Hematopoietic multipotent progenitor cell treated with erythropoietin and hydrocortisone succinate and interleukin-3 and kit ligand, for 17 days (in vitro differentiated cells): Measurements from ENCODE around the gene TWIST2.

Experiments used
- DNase-seq: peaks from one replicate; pipeline ENCODE4 v3.0.0-alpha.2; 2015; ENCODE audit warnings: low spot score

TWIST2 gene

DNA sequence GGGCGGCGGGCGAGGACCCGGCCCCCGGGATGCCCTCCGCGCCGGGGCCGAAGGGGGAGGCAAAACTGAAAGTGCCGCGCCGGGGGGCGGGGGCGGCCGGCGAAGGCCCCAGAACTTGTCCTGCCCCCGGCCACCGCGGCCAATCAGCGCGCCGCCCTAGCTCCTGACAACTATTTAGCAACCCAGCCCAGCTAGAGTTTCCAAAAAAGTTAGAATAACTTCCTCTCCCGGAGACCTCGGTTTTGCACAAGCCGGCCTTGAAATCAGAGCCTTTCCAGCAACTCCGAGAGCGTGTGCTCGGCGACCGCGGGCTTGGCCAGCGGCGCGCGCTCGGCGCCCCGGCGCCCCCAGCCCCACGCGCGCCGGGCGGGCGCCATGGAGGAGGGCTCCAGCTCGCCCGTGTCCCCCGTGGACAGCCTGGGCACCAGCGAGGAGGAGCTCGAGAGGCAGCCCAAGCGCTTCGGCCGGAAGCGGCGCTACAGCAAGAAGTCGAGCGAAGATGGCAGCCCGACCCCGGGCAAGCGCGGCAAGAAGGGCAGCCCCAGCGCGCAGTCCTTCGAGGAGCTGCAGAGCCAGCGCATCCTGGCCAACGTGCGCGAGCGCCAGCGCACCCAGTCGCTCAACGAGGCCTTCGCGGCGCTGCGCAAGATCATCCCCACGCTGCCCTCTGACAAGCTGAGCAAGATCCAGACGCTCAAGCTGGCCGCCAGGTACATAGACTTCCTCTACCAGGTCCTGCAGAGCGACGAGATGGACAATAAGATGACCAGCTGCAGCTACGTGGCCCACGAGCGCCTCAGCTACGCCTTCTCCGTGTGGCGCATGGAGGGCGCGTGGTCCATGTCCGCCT is at the start of gene TWIST2:
TSS of gene TWIST2 (plus strand) at position 245 of the 850 bp plus-strand sequence. CDS start at position 376, 131 bp downstream.
- no peak for DNase-seq

DNA sequence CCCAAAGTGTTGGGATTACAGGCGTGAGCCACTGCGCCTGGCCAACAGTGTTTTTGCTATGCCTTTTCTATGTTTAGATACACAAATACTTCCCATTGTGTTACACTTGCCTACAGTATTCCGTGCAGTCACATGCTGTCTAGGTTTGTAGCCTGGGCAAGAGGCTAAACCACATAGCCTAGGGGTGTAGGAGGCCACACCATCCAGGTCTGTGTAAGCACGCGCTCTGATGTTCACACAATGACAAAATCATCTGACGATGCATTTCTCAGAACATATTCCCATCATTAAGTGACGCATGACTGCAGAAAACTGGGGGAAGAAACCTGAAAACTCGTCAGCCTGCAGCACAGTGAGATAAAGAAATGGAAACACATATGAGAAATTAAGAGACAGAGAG is 46.1 kb upstream of the TWIST2 start:
- DNase-seq, result no peak

DNA sequence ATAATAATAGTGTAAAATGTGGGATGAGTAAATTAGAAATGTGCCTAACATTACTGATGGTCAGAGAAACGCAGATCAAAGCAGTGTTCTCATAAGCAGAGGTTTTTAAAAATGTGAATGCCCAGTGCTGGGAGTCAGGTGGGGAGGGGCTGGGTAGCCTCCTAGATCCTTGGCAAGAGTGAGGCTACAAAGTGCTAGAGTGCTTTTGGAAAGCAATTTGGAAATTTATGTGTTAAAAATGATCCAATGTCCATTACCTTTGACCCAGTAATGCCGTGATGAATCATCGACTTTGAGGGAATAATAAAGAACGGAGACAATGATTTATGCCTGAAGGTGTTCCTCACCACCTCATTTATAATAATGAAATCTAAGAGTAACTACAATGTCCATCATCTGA is 44.9 kb upstream of the TWIST2 start:
- DNase-seq, result no peak

DNA sequence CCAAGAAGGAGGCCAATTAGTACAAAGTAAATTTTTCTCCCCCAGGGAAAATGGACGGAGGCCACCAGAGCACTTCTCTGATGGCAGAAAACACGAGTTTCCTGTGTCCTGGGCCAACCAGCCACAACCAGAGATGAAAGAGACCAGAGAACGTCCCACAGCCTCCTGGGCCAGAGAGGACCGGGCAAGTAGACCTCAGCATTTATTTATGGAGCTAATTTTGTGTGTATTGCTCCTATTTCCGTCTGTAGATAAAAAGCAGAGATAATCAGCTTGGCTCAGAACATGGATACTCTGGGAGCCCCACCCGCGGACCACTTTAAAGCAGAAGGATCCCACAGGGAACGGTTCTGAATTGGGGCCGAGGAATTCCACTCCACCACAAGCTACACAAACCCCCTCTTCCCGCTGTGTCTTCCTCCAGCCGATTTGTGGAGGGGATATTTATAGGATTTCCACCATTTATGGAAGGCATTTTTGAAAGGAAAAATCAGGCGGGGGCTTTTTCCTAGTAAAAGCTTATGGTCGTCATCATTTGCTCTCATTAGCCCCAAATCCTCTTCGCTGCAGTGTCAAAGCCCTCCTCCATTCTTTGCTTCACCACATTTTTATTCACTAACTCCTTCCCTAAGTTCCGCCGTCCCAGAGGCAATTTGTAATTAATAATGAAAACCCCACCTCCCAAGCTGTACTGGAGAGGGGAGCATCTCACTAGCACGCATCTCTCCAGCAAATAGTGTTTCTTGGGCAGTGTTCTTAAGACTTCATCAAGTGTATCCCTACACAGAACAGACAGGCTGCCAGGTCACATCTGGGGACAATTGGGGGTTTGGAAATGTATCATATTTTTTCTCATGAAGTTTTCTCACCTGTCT is 43.7 kb upstream of the TWIST2 start:
- DNase-seq, result no peak

DNA sequence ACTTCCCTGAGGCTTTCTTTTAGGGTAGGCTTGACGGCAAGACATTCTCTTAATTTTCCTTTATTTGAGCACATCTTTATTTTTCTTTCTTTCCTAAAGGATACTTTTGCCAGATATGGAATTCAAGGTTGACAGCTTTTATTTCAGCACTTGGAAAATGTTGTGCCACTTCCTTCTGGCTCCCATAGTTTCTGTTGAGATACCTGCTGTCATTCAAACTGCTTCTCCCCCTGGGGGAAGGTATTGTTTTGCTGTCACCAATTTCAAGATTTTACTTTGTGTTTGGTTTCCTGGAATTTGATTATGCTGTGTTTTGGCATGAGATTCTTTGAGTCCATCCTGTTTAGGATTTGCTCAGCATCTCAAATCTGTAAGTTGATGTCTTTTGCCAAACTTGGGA is 39.1 kb upstream of the TWIST2 start:
- DNase-seq, result no peak

DNA sequence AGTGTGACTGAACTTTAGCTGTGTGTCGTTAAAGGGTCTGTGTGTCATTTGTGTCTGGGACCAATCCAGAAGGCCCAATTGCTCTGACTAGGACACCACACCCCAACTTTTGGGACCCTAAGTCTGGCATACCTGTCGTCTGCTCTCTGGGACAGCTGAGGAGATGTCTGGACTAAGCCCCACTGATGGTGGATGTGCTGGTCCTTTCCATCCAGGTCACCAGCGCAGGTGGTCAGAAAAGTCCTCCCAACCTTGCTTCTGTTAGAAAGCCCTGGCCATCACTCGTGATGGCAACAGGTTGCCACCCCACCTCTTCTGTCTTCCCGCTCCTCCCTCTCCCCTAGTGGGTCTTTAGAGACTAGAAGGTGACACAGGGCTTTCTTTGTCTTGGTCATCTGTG is 37.6 kb upstream of the TWIST2 start:
- DNase-seq, result no peak

DNA sequence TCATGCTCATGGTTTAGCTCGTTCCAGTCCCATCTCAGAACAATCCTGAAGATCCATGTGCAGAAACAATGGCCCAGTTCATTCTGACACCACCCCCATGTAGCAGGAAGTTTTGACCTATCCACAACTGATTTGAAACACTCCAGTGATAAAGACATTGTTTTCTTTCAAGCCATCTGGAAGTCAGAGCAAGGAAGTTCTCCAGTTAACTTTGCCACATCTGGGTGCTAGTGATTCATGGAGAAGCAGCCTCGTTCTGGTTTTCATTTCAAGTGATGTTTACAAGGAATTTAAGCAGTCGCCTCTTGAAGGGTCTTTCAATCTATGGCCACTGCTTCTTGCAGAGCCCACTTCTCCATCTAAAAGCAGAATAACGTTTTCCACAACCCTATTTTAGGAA is 36.6 kb upstream of the TWIST2 start:
- DNase-seq, result no peak

DNA sequence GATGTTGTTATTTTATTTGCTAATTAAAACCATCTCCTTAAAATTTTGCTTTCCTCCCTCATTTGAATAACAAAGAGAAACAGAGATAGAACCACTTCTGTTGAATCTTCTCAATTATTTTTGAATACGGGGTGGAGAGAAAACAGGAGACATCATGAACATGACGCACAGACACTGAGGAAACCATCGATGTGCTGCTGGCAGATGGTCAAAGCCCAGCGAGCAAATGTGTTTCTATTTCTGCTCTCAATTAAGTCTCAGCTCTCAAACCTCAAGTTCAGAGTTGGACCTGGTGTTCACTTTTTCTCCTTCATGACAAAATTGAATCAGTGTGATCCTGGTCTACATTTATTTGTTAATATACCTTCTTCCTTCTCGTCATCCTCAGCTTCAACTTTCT is 36.1 kb upstream of the TWIST2 start:
- no peak for DNase-seq

DNA sequence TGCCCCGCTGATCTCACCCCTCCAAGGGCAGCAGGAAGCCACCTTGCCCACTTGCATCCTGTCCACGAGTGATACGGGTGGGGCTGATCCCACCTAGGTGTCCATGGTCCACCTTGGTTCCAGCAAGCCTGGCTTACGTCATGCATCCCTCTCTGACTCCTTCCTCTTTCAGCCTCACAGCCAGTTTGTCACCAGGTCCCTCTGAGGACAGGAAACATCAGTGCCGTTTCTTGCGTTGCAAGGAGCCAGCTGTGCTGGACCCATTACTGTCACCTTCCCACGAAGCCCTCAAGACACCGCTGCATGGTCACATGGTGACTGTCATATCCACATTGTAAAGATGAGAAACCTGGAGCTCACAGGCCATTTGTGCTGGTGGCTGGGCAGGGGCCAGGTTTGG is 34.8 kb upstream of the TWIST2 start:
- no peak for DNase-seq

DNA sequence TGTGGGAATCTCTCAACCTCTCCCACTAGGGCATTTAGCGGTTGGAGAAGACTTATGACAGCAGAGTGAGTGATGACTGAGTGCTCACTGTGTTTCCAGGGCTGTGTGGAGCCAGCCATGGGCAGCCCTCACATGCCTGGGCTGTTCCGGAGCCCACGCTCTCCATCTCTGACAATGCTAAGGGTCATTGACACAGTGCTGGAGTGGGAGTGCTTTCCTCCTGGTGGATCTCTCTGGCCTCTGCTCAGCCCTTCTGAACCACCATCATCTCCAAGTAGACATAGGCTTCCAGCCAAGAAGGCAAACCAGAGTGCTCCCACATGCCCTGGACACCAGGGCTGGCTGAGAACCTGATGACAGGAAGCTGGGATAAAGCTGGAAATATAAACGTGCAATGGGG is 33.1 kb upstream of the TWIST2 start:
- no peak for DNase-seq

DNA sequence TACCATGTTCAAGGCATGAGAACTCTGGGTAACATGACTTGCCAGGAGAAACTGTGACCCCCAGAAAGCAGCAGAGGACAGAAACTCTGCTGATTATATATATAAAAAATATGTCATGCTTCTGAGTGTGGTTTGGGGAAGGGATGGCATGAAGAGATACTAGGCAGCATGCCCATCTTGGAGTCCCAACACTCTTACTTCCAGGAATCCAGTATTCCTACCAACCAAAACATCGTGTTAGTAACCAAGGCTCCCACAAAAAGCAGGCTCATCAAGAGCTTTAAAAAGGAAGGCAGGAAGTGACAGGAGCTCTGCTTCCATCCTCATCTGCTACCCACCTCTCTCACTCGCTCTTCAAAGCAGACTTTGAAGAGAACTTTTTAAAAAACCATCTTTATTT is 31.6 kb upstream of the TWIST2 start:
- no peak for DNase-seq

DNA sequence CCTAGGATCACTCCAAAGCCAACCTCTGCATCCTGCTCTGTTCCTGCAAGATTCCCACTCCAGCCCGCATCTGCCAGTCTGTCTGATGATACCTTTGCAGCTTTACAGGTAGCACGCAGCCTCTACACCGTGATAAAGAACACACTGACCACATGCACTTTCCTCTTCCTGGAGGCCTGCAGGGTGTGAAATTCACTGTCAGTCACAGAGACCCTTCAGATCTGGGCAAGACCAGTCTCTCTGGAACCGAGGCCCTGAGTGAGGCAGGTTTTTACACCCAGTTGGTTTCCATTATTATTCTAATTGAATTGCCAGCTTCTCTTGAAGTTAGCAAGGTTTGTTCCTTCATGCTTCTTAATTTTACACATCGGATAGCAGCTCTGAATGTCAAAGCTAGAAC is 30.5 kb upstream of the TWIST2 start:
- DNase-seq, result no peak

DNA sequence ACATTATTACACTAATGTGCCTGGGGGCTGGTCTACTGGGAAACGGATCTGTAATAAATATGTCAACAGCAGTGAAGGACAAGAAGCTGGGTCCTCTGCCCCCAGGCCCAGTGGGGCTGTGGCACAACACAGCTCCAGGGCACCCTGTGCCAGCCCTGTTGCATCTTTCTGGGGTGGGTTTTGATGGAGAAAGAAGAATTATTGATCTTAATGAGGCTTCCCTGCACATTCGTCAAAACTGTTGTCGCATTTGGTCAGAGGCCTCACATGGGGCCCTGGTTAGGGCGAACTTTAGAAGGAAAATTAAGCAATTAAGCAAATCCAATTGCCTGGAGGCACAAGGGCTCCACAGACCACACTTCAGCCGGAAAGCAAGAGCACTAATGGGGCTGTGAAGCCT is 30.0 kb upstream of the TWIST2 start:
- no peak for DNase-seq

DNA sequence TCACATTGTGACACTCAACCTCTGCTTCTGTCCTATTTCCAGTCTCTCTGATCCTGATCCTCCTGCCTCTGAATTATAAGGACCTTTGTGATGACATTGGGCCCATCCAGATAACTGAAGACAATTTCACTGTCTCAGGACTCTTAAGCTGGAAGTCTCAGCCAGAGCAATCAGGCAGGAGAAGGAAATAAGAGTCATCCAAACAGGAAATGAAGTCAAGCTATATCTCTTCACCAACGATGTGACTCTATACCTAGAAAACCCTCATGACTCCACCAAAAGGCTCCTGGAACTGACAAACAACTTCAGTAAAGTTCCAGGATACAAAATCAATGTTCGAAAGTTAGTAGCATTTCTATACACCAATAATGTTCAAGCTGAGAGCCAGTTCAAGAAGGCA is 29.3 kb upstream of the TWIST2 start:
- DNase-seq, result no peak

DNA sequence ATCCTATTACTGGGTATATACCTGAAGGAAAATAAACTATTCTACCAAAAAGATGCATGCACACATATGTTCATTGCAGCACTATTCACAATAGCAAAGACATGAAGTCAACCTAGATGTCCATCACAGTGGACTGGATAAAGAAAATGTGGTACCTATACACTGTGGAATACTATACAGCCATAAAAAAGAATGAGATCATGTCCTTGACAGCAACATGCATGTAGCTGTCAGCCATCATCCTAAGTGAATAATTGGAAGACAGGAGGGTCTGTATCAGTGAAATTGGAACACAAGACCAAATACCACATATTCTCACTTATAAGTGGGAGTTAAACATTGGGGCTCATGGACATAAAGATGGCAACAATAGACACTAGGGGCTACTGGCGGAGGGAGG is 27.7 kb upstream of the TWIST2 start:
- no peak for DNase-seq

DNA sequence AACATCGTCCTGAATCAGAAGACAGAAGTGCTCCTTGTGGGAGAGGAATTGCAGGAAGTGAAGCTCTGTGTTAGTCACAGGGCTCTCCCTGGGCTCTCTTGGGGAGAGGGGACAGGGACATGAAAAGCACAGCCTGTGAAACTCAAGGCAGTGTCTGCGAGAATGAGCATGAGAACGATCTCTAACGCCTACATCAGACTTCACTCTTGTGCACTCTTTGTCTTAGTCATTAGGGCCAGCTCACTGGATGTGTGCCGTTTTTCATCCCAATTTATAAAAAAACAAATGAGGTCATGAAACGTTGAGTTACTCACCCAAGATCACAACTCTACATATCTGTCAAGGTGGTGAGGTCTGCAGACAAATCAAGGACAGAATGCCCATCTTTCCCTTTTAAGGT is 27.0 kb upstream of the TWIST2 start:
- DNase-seq, result no peak

DNA sequence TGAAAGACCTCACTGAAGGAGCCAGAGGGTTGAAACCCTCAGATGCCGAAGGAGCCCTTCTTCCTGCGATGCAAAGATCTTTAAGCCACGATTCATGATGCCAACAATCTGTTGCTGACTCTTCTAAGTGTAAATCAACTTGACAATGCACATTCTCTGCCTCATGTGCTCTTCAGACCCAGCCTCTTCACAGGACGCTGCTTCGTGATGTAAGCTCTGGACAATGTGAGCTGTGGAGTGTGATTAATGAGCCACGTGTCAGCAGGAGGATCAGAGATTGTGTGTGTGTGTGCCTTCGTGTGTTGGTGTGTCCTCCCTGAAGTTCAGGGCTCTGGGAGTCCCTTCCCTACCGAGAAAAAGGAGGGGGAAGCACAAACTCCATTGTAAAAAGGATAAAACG is 26.5 kb upstream of the TWIST2 start:
- DNase-seq, result no peak

DNA sequence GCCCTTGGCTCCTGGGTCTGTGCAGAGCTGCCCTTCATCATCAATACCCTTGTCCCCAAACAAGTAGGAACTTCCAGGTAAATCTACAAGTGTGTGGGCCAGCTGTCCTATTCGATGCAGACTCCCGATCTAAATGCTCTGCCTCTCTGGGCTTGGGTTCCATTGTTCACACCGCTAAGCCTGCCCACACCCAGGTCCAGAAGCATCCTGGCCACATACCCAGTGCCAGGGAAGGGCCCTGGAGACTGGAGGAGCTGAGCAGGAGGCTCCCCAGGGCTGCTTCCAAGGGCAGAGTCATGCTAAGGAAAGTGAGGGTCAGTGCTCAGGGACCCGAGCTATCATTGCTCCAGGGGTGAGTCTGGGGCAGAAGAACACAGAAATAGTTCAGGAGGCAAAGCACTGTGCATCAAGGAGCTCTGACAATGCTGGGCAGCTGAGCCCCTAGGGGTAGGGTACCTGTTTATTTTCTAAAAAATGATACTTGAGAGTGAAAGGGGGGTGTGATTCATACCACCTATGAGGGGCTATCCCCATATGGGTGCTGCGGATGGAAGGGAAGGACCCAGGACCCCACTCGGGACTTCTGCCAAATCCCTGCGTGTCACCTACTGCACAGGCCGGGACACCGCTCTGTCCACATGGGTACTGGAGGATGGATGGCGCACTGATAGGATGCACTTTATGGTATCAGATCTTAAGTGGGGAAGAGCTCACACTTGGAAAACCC is 25.8 kb upstream of the TWIST2 start:
- no peak for DNase-seq

DNA sequence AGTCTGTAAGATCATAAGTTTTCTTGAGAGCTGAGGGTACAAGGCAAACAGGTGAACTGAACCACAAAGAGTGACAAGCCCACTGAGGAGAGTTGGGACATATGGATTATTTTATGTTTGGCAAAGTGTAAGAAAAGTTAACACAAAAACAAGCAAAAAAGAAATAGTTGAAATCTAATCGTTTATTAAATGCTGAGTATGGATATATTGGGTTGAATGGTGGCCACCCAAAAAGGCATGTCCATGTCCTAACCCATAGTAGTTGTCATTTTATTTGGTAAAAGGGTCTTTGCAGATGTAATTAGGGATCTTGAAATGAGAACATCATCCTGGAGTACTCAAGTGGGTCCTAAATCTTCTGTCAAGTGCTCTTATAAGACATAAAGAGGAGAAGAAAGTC is 24.9 kb upstream of the TWIST2 start:
- DNase-seq, result no peak

DNA sequence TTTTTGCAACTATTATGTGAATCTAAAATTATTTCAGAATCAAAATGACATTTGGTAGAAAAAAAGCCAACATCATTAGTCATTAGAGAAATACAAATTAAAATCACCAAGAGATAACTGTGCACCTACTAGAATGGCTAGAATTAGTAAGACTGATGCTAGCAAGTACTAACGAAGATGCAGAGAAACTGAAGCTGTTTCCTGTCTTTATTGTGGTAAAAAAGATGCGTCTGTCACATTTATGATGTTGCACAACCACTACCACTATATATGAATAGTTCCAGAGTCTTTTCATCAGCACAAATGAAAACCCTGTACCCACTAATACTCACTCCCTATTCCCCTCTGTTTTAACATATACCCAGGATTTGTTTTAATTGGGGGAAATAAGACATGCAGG is 16.7 kb upstream of the TWIST2 start:
- DNase-seq, result no peak

DNA sequence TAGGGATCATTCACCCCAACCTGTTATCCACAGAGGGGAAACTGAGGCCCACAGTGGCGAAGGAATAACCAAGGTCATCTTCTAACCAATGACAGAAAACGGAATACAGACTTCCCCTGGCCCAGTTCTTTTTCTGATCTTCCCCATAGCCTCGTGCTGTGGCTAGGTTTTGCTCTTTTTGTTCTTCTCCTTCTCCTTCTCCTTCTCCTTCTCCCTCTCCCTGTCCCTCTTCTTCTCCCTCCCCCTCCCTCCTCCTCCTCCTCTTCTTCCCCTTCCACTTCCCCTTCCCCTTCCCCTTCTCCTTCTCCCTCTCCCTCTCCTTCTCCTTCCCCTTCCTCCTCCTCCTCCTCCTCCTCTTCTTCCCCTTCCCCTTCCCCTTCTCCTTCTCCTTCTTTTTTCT is 12.9 kb upstream of the TWIST2 start:
- no peak for DNase-seq

DNA sequence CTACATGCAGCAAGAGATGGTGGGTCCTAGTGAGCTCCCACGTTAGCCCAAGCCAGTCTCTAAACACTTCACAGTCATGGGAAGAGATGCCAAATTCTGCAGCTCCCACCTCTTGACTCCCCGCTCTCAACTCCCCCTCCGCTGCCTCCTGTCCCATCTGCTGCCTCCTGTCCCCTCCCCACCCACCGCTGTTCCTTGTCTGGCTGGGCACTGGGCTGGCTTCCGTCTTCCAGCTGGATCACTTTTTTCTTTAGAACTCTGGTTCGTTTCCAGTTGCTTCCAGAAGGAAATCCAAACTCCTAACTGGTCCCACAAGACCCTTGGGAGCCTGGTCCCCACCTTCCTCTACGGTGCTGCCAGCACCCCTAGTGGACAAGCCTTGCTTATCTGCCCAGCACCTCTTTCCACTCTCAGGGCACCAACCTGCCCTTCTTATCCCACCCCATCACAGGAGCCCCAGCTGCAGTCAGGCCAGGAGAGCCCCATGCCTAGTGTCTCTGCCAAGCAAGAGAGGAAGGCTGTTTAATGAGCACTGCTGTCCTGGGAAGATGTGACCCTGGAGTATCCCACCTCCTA is 12.1 kb upstream of the TWIST2 start:
- DNase-seq, result no peak
